T1000 (cell line): Measurements from ENCODE around the gene DLG1.

ENCODE experiments used
- DNase-seq: peaks from one replicate; lab custom pipeline; 2025; ENCODE audit warnings: mixed read lengths; lab: John Stamatoyannopoulos, UW

Gene DLG1

GRCh38 chr3:197298341-197298944 lies at the start of gene DLG1:
TSS of gene DLG1 (minus strand) at chr3:197298612. CDS start at chr3:197297204, 1,408 bp downstream.
- DNase-seq = peak; percentile 63

- DNase-seq = no peak
Measured at GRCh38 chr3:197348014-197348413, 49.6 kb upstream of the DLG1 start.

- DNase-seq = no peak
Measured at GRCh38 chr3:197345390-197345789, 47.0 kb upstream of the DLG1 start.

- DNase-seq = no peak
Measured at GRCh38 chr3:197344582-197345318, 46.3 kb upstream of the DLG1 start.

- DNase-seq = no peak
Measured at GRCh38 chr3:197343656-197344408, 45.4 kb upstream of the DLG1 start.

- no peak for DNase-seq
Measured at GRCh38 chr3:197343111-197343510, 44.7 kb upstream of the DLG1 start.

GRCh38 chr3:197340521-197340871 lies 42.1 kb upstream of the DLG1 start:
- no peak for DNase-seq

- DNase-seq = no peak
Measured at GRCh38 chr3:197339841-197340520, 41.6 kb upstream of the DLG1 start.

- DNase-seq = no peak
Measured at GRCh38 chr3:197338586-197338985, 40.2 kb upstream of the DLG1 start.

GRCh38 chr3:197337656-197338055 lies 39.2 kb upstream of the DLG1 start:
- DNase-seq = no peak

- no peak for DNase-seq
Measured at GRCh38 chr3:197337214-197337613, 38.8 kb upstream of the DLG1 start.

- no peak for DNase-seq
Measured at GRCh38 chr3:197336348-197336747, 37.9 kb upstream of the DLG1 start.

- no peak for DNase-seq
Measured at GRCh38 chr3:197335428-197336132, 37.2 kb upstream of the DLG1 start.

GRCh38 chr3:197333901-197334639 lies 35.7 kb upstream of the DLG1 start:
- DNase-seq = no peak

GRCh38 chr3:197331131-197331530 lies 32.7 kb upstream of the DLG1 start:
- no peak for DNase-seq

GRCh38 chr3:197329382-197329781 lies 31.0 kb upstream of the DLG1 start:
- no peak for DNase-seq

GRCh38 chr3:197328198-197328597 lies 29.8 kb upstream of the DLG1 start:
- DNase-seq = no peak

GRCh38 chr3:197327701-197328100 lies 29.3 kb upstream of the DLG1 start:
- DNase-seq = no peak

GRCh38 chr3:197325773-197326172 lies 27.4 kb upstream of the DLG1 start:
- DNase-seq = no peak

- no peak for DNase-seq
Measured at GRCh38 chr3:197322149-197322548, 23.7 kb upstream of the DLG1 start.

- DNase-seq = no peak
Measured at GRCh38 chr3:197320582-197320981, 22.2 kb upstream of the DLG1 start.
